UCSD-AML1 (cell line): ENCODE measurements around the gene APLP1.
A peak's percentile ranks its signal among the peaks of the same experiment; 100 is the strongest.
"Not testable (repeated sequence)": the region's sequence is repeated elsewhere in the genome, so short reads cannot be mapped to it uniquely, and the experiment has no call there.

ENCODE experiments used
- DNase-seq: peaks from one replicate; lab custom pipeline; 2025; ENCODE audit not compliant: unreplicated experiment; lab: John Stamatoyannopoulos, UW

APLP1 gene

DNA sequence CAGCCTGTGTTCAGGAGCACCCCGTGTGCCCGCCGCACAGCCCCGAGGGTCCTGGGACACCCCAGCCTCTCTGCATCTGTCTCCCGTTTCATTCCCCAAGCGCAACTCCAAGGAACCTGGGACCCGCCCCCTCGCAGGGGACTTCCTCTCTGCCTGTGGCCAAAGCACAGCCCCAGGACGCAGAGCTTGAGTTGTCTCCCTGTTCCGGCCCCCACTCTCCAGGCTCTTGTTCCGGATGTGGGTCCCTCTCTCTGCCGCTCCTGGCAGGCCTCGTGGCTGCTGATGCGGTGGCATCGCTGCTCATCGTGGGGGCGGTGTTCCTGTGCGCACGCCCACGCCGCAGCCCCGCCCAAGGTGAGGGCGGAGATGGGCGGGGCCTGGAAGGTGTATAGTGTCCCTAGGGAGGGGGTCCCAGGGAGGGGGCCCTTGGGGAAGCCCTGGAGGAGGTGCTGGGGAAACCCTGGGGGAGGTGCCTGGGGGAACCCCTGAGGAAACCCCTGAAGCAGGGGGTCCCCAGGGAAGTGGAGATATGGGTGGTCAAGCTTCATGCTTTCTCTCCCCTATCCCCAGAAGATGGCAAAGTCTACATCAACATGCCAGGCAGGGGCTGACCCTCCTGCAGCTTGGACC lies 35.3 kb downstream of the APLP1 start:
- peak; percentile 95 for DNase-seq

DNA sequence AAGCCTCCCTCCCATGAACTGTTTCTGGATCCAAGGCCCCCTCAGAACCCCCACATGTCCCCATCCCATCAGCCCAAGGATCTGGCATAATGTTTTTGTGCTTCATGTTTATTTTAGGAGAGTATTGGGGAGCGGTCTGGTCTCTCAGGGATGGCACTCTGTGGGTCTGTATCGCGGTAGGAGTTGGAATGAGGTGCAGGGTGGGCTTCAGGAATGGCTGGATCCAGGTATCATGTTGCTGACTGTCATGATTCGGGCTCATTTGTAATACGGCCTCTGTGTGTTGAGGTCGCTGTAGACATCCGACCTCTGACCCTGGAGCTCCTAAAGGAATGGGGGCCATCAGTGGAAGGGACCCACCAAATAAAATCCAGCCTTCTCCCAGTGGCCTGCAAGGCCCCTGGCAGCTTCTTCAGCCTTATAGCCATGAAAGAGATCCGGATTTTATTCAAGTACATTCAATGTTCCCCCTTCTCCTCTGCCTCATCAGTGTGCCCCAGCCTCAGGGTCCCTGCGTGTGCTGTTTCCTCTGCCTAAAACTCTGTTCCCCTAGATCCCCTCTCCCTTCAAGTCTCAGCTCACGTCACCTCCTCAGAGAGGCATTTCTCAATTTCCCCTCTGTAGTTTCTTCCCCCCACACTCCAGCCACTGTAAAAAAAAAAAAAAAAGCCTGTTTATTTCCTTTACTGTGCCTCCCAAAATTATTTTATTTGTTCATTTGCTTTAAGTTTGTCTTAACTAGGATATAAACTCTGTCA lies 36.1 kb downstream of the APLP1 start:
- peak; percentile 27 for DNase-seq

- no peak for DNase-seq
Measured at GRCh38 chr19:35905178-35905727, 36.9 kb downstream of the APLP1 start.

- no peak for DNase-seq
Measured at GRCh38 chr19:35907377-35907745, 39.0 kb downstream of the APLP1 start.

DNA sequence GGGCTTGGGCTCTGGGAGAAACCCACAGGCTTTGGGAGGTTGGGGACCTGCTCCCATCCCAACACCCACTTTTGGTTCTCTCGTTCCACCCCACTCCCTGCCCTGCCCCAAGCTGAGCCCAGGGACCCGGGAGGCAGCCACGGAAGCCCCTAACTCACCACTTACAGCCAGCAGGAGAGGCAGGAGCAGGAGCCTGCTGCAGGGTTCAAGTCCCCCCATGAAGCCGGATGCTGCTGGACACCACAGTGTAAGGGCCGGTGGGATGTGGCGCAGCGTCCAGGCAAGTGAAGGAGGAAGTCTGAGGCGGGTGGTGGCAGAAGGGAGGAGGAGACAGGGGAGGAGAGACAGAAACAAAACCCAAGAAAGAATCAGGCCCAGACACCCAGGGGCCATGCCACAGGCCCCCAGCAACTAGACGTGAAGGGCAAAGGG lies 39.7 kb downstream of the APLP1 start, which contains the start of gene TYROBP:
TSS of gene TYROBP (minus strand) at position 286 of the 432 bp plus-strand sequence. CDS start at position 219, 67 bp downstream.
- DNase-seq = peak; percentile 67

DNA sequence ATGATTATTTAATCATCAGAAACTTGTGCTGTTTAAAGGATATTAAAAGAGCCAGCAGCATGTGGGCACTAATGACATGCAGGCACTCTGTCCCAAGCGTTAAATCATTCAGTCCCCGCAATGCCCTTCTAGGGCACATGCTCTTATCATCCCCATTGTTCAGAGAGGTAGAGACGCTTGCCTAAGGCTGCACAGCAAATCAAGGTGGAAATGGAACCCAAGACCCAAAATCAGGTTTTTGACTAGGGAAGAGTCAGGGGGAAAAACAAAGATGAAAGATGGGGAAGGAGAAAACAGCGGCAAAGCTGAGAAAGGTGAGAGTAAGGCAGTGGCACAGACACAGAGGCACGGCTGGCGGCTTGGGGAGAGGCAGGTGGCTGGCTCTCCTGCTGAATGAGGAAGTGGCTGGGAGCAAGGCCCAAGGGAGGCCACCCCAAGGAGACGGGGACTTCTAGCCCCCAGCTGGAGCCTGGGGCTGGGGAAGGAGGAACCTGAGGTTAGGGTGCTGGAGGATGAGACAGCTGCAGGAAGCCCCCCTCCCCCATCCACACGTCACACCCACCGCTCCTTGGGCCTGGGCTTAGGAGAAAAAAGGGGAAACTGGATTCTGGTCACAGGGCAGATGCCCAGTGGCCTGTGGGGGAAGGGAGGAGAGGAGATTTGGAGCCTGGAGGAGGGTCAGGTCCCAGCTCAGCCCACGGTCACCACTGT lies 40.8 kb downstream of the APLP1 start:
- peak; percentile 96 for DNase-seq

GRCh38 chr19:35909684-35910035 lies 41.3 kb downstream of the APLP1 start:
- DNase-seq = no peak

DNA sequence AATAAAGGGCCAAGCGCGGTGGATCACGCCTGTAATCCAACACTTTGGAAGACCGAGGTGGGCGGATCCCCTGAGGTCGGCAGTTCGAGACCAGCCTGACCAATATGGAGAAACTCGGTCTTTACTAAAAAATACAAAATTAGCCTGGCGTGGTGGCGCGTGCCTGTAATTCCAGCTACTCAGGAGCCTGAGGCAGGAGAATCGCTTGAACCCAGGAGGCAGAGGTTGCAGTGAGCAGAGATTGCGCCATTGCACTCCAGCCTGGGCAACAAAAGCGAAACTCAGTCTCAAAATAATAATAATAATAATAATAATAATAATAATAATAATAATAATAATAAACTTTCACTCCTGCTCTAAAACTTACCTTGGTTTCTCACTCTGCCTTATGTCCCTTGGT lies 42.0 kb downstream of the APLP1 start:
- DNase-seq = not testable (repeated sequence)

DNA sequence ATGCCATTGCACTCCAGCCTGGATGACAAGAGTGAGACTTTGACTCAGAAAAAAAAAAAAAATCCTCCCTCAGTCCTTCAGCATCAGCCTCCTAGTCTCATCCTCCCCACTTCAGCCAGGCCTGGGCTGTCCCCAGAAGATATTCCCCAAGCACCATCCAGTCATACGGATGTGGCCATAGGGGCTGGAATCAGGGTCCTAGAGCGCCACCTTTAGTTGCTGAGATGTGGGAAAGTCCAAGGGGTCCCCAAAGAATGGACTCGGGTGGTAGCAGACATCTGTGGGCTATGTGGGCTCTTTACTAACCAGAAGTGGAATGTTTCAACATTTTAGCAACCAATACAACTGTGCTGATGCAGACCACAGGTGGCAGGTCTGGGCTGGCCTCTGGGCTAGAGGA lies 42.8 kb downstream of the APLP1 start:
- DNase-seq = peak; percentile 45

DNA sequence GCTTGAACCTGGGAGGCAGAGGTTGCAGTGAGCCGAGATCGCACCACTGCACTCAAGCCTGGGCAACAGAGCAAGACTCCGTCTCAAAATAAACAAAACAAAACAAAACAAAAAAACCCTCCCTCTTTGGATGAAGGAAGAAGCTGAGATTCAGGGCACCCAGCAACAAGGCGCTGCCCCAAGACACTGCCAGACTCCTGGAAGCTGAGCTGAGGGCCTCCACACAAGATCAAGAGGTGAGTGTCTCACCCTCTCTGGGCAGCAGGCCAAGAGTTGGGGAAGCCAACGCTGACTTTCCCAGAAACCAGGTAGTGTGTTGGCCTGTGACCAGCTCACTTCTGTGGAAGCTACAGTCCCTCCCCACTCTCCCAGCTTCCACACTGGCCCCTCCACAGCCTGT lies 43.4 kb downstream of the APLP1 start:
- DNase-seq = no peak

GRCh38 chr19:35913589-35913988 lies 45.2 kb downstream of the APLP1 start:
- DNase-seq = no peak

GRCh38 chr19:35915443-35915842 lies 47.1 kb downstream of the APLP1 start:
- no peak for DNase-seq

DNA sequence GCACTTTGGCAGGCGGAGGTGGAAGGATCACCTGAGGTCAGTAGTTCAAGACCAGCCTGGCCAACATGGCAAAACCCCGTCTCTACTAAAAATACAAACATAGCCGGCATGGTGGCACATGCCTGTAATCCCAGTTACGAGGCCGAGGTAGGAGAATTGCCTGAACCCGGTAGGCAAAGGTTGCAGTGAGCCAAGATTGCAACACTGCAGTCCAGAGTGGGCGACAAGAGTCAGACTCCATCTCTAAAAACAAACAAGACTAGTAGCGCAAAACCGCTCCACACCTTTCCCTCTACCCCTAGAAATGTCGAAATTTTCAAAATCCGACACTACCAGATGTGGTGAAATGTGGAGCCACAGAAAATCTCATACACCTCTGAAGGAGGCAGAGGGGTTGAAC lies 50.9 kb downstream of the APLP1 start:
- no peak for DNase-seq

DNA sequence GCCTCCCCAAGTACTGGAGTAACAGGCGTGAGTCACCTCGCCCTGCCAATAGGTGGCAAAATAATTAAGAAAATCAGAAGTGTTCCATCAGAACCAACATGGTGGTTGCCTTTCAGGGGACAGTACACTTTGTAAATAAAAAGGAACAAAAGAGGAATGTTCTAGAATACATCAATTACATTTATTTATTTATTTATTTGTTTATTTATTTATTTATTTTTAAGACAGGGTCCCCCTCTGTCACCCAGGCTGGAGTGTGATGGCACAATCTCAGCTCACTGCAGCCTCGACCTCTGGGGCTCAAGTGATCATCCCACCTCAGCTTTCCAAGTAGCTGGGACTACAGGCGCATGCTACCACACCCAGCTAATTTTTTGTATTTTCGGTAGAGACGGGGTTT lies 52.6 kb downstream of the APLP1 start:
- DNase-seq = no peak

DNA sequence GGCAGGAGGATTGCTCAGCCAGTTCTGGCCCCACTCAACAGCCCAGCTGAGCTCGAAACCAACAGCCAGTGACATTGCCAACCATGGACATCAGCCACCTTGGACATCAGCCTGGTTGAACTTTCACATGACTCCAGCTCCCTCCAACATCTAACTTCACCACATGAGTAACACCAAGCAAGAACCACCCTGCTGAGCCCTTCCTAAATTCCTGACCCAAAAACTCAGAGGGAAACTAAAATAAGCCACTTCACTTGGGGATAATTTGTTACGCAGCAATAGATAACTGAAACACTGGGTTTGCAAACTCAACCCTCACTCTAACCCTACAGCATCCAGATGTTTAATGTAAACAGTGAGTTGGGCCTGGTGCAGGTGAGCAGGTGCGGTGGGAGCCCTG lies 57.1 kb downstream of the APLP1 start:
- DNase-seq = no peak

DNA sequence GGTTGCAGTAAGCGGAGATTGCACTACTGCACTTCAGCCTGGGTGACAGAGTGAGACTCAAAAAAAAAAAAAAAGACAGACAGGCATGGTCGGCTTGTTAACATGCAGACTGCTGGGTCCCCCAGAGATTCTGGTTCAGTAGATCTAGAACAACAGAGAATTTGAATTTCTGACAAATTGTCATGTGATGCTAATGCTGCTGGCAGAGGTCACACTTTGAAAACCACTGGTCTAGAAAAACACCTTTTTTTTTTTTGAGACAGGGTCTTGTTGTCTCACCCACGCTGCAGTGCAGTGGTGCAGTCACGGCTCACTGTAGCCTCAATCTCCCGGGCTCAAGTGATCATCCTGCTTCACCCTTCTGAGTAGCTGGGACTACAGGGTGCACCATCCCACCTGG lies 60.1 kb downstream of the APLP1 start:
- no peak for DNase-seq
